ENCODE measurements around the gene PEX5L.

PEX5L gene

GRCh38 chr3:179895330-179895729 lies 141.4 kb downstream of the PEX5L start:
- H4K20me1 ChIP-seq (ENCODE audit: insufficient read depth, low read length), result no peaks in the 10 kb centered on the region
- no peak overlapping the region for H3K27ac ChIP-seq (ENCODE audit: low read length)
- no peaks in the 10 kb centered on the region for H3K79me2 ChIP-seq (ENCODE audit: low read length)
- H3K4me2 ChIP-seq (ENCODE audit: low read depth, low read length), result no peak overlapping the region
- no peak for TF ChIP-seq EZH2 (optimal IDR thresholded peaks at IDR 0.05; ENCODE audit: low read depth, low read length)
- no peak for TF ChIP-seq EZH2phosphoT487 (IDR thresholded peaks at IDR 0.05; ENCODE audit: low read length)
- no peak for TF ChIP-seq CTCF (IDR thresholded peaks at IDR 0.05; ENCODE audit: low read length)
- no peaks in the 10 kb centered on the region for H3K36me3 ChIP-seq (replicated peaks; ENCODE audit: insufficient read depth, low read length)
- no peaks in the 10 kb centered on the region for H3F3A ChIP-seq (ENCODE audit: insufficient read depth, low read length)
- no peaks in the 10 kb centered on the region for H3K9me3 ChIP-seq (replicated peaks; ENCODE audit: insufficient read depth, low read length)
- no peak overlapping the region for H2AFZ ChIP-seq (ENCODE audit: low read length)
- no peak for DNase-seq
- H3K9ac ChIP-seq (ENCODE audit: low read length), result no peak overlapping the region
- H3K9me2 ChIP-seq (replicated peaks; ENCODE audit: insufficient read depth, low read length), result no peaks in the 10 kb centered on the region
- H3K27me3 ChIP-seq (replicated peaks; ENCODE audit: insufficient read depth, low read length), result no peaks in the 10 kb centered on the region
- no peak overlapping the region for H3K4me3 ChIP-seq (ENCODE audit: low read length)
- H3K4me1 ChIP-seq (ENCODE audit: low read length), result no peaks in the 10 kb centered on the region

GRCh38 chr3:179887295-179887943 lies 149.3 kb downstream of the PEX5L start:
- no peak for TF ChIP-seq CTCF (IDR thresholded peaks at IDR 0.05; ENCODE audit: low read length)
- TF ChIP-seq EZH2 (optimal IDR thresholded peaks at IDR 0.05; ENCODE audit: low read depth, low read length), result no peak
- no peak for TF ChIP-seq EZH2phosphoT487 (IDR thresholded peaks at IDR 0.05; ENCODE audit: low read length)

GRCh38 chr3:179885950-179886349 lies 150.8 kb downstream of the PEX5L start:
- H3K9me3 ChIP-seq (replicated peaks; ENCODE audit: insufficient read depth, low read length), result no peaks in the 10 kb centered on the region
- no peak for DNase-seq
- H3K9ac ChIP-seq (ENCODE audit: low read length), result no peak overlapping the region
- H3K27me3 ChIP-seq (replicated peaks; ENCODE audit: insufficient read depth, low read length), result no peaks in the 10 kb centered on the region
- no peaks in the 10 kb centered on the region for H3K9me2 ChIP-seq (replicated peaks; ENCODE audit: insufficient read depth, low read length)
- no peak overlapping the region for H3K27ac ChIP-seq (ENCODE audit: low read length)
- H2AFZ ChIP-seq (ENCODE audit: low read length), result no peak overlapping the region
- H4K20me1 ChIP-seq (ENCODE audit: insufficient read depth, low read length), result no peaks in the 10 kb centered on the region
- peaks cover 8% of the 10 kb centered on the region for H3K4me1 ChIP-seq (ENCODE audit: low read length)
- no peaks in the 10 kb centered on the region for H3K79me2 ChIP-seq (ENCODE audit: low read length)
- no peak overlapping the region for H3K4me3 ChIP-seq (ENCODE audit: low read length)
- no peaks in the 10 kb centered on the region for H3K36me3 ChIP-seq (replicated peaks; ENCODE audit: insufficient read depth, low read length)
- TF ChIP-seq CTCF (IDR thresholded peaks at IDR 0.05; ENCODE audit: low read length) (no peak), EZH2 (optimal IDR thresholded peaks at IDR 0.05; ENCODE audit: low read depth, low read length) (no peak), EZH2phosphoT487 (IDR thresholded peaks at IDR 0.05; ENCODE audit: low read length) (no peak)
- no peak overlapping the region for H3K4me2 ChIP-seq (ENCODE audit: low read depth, low read length)
- no peaks in the 10 kb centered on the region; the same call in 1 of the 2 replicates for H3F3A ChIP-seq (ENCODE audit: insufficient read depth, low read length)

More at GRCh38 chr3:179887295-179887943, 149.3 kb downstream of the PEX5L start:
- H3K36me3 ChIP-seq (replicated peaks; ENCODE audit: insufficient read depth, low read length), result no peaks in the 10 kb centered on the region
- H3K9me2 ChIP-seq (replicated peaks; ENCODE audit: insufficient read depth, low read length), result no peaks in the 10 kb centered on the region
- no peaks in the 10 kb centered on the region; the same call in 1 of the 2 replicates for H3F3A ChIP-seq (ENCODE audit: insufficient read depth, low read length)
- H3K4me1 ChIP-seq (ENCODE audit: low read length), result no peaks in the 10 kb centered on the region
- H3K27ac ChIP-seq (ENCODE audit: low read length), result no peak overlapping the region
- H3K27me3 ChIP-seq (replicated peaks; ENCODE audit: insufficient read depth, low read length), result no peaks in the 10 kb centered on the region
- H3K4me2 ChIP-seq (ENCODE audit: low read depth, low read length), result no peak overlapping the region
- no peak overlapping the region for H3K4me3 ChIP-seq (ENCODE audit: low read length)
- H4K20me1 ChIP-seq (ENCODE audit: insufficient read depth, low read length), result no peaks in the 10 kb centered on the region
- H3K79me2 ChIP-seq (ENCODE audit: low read length), result no peaks in the 10 kb centered on the region
- no peak overlapping the region for H2AFZ ChIP-seq (ENCODE audit: low read length)
- no peak for DNase-seq
- H3K9me3 ChIP-seq (replicated peaks; ENCODE audit: insufficient read depth, low read length), result no peaks in the 10 kb centered on the region
- H3K9ac ChIP-seq (ENCODE audit: low read length), result no peak overlapping the region

All from MM.1S (cell line).